Upper lobe of left lung (tissue), 4 donors: ENCODE results near the gene DACH1.

Experiments
- CTCF ChIP-seq, 6 experiments: fragments of 450-650 bp in 4 of 6; fragments of 200-600 bp in 2 of 6; sonication (generic) in 2 of 6; IDR thresholded peaks; one replicate each; pipeline ENCODE4 v1.5.1; 2016 to 2019; ENCODE audit warnings: antibody characterized with exemption in 6 of 6
- EP300 ChIP-seq, 4 donors: sonication (generic); formaldehyde crosslinking; IDR thresholded peaks; one replicate each; pipeline ENCODE4 v1.5.1; 2017; ENCODE audit warnings: antibody characterized with exemption in 4 of 4, control low read depth in 2 of 4
- POLR2A ChIP-seq, 4 donors: fragments of 450-650 bp; IDR thresholded peaks; one replicate each; pipeline ENCODE4 v1.5.1; 2016 to 2017; ENCODE audit warnings: antibody characterized with exemption in 4 of 4, mild to moderate bottlenecking in 2 of 4
- POLR2AphosphoS5 ChIP-seq, 2 donors: sonication (generic); formaldehyde crosslinking; IDR thresholded peaks; one replicate each; pipeline ENCODE4 v1.5.1; 2017; ENCODE audit warnings: antibody characterized with exemption in 2 of 2

GRCh38 chr13:71912524-71912923, 45.5 kb upstream of the DACH1 start:
- TF ChIP-seq CTCF (IDR thresholded peaks at IDR 0.05), result no peak
- no peak for TF ChIP-seq POLR2AphosphoS5 (IDR thresholded peaks at IDR 0.05)
- TF ChIP-seq POLR2A (IDR thresholded peaks at IDR 0.05), result no peak
- no peak for TF ChIP-seq EP300 (IDR thresholded peaks at IDR 0.05)
